ENCODE results near the gene SCN4A.
"Not testable (repeated sequence)": the region's sequence is repeated elsewhere in the genome, so short reads cannot be mapped to it uniquely, and the experiment has no call there.

The SCN4A gene

DNA sequence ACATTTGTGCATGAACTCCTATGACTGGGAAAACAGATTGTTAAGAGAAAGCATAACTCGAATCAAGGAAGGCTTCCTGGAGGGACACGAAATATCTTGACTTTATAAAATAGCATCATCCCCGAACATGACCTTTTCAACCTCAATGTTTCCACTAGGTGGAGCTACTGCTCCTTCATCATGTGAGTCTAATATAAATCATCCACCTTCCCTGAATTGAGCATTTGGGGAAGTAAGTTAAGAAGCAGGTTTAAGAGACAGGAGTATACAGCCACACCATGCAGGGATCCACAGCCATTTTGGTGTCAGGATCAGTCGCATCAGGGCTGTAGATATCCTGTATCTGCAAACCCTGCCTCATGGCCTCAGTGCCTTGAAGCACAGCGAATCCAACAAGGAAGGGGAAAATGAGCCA lies 68.9 kb downstream of the SCN4A start:
- not testable (repeated sequence) for H3K9me3 ChIP-seq (ENCODE audit: control insufficient read depth in 1 of 2, low read length in 2 of 2); H3K27me3 ChIP-seq (ENCODE audit: control insufficient read depth in 1 of 2, insufficient read depth in 2 of 2, low read length in 2 of 2)

DNA sequence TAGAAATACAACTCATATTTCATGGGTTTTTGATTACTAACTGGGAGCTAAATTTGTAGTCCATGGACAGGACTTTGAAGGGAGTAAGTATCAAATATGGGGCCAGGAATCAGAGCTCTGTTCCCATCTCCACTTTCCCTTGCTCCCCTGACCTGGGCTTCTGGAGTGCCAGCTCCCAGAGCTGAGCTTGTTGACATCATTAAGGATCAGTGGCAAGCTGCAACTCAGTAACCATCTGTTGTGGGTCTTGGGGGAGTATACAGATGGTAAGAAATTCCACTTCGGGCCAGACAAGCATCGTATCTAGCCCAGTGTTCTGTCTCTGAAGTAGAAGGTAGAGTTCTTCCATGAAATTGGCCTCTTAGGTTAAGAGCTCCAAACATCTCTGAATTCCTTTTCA lies 70.7 kb downstream of the SCN4A start:
- H3K4me3 ChIP-seq (ENCODE audit: low read depth in 1 of 2, low read length in 2 of 2); H3K9me3 ChIP-seq (ENCODE audit: control insufficient read depth in 1 of 2, low read length in 2 of 2); H3K4me1 ChIP-seq (ENCODE audit: control insufficient read depth in 1 of 2, insufficient read depth in 2 of 2, low read length in 2 of 2); H3K36me3 ChIP-seq (ENCODE audit: control insufficient read depth in 1 of 2, insufficient read depth in 2 of 2, low read length in 2 of 2); H3K27ac ChIP-seq (ENCODE audit: low read depth, low read length); H3K9ac ChIP-seq (ENCODE audit: low read depth in 1 of 2, low read length in 2 of 2); H3K27me3 ChIP-seq (ENCODE audit: control insufficient read depth in 1 of 2, insufficient read depth in 2 of 2, low read length in 2 of 2): not testable (repeated sequence)

More for the DNA sequence above, 68.9 kb downstream of the SCN4A start:
- H3K4me1 ChIP-seq (ENCODE audit: control insufficient read depth in 1 of 2, insufficient read depth in 2 of 2, low read length in 2 of 2); H3K4me3 ChIP-seq (ENCODE audit: low read depth in 1 of 2, low read length in 2 of 2); H3K9ac ChIP-seq (ENCODE audit: low read depth in 1 of 2, low read length in 2 of 2); H3K36me3 ChIP-seq (ENCODE audit: control insufficient read depth in 1 of 2, insufficient read depth in 2 of 2, low read length in 2 of 2); H3K27ac ChIP-seq (ENCODE audit: low read depth, low read length): not testable (repeated sequence)

DNA sequence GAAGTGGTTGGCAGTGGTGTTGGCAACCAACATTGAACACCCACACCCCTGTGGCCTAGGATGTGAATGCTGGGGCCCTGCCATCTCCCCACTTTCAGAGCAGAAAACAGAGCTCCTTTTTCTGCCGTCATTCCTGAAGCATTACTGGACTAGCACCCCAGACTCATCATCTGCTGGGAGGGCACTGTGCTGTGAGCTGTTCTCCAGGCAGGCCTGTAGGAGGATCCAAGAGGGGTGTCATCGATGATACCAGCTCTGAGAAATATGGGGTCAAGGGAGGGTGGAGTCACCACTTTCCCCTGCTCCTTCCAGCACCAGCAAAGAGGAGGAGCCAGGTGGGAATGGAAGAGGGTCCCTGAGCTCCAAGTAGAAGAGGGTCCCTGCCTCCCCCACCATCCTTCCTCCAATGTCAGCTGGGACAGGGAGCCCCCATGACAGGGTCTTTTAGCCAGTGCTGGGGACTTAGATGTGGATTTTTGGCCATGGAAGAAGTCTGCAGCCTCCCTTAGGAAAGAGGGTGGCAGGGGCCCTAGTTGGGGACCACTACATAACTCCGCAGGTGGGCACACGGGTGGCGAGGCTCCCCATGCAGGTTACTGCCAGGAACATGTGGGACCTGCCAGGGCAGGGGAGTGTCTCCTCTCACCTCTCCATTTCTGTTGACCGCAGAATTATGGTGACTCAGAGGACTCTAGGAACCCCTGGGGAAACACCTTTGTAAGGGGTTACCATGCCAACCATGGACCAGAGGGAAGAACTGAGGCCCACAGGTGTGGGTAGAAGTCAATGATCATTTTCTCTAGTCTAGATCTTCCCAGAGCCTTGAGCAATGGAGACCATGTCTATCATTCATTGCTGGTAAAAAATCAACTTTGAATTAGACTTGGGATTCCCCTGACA lies 73.6 kb downstream of the SCN4A start:
- H3K9ac ChIP-seq (ENCODE audit: low read depth in 1 of 2, low read length in 2 of 2); H3K4me1 ChIP-seq (ENCODE audit: control insufficient read depth in 1 of 2, insufficient read depth in 2 of 2, low read length in 2 of 2); H3K27me3 ChIP-seq (ENCODE audit: control insufficient read depth in 1 of 2, insufficient read depth in 2 of 2, low read length in 2 of 2); H3K27ac ChIP-seq (ENCODE audit: low read depth, low read length); H3K36me3 ChIP-seq (ENCODE audit: control insufficient read depth in 1 of 2, insufficient read depth in 2 of 2, low read length in 2 of 2); H3K9me3 ChIP-seq (ENCODE audit: control insufficient read depth in 1 of 2, low read length in 2 of 2); H3K4me3 ChIP-seq (ENCODE audit: low read depth in 1 of 2, low read length in 2 of 2): not testable (repeated sequence)

DNA sequence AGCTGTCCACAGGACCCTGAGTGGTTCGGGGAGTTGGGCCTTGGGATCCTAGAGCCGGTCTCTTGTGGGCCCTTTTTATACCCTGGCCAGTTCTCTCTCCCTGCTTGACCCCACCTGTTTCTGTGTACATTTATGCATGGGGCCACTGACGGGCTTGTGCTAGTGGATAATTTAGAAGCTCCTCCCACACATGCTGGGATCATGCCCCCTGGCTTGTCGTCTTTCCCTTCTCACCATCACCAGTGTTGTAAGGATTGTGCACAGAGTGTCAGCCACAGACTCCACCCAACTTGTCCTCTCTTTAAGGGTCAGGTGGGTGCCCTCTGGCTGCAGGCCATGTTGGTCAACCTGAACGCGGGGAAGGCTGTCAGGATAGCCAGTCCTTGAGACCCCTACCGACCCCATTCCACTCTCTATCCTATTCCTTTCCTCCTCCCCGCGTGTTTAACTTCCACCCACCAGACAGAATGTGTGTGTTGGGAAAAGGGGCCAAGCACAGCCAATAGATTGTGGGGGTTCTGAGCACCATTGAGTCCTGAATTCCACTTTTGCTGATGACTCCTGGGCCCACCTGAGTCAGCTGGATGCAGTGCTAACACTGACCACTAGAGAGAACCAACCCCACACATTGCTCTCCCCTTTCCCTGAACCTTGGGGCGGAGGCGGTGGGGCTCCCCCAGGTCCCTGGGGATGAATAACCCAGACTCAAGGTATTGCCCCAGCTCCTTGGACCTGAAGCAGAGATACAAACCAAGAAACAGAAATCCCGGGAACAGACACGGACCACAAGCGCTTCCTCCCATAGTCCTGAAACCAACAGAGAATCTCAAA lies 76.0 kb downstream of the SCN4A start, which contains the start of gene CSH1:
Gene CSH1, minus strand, starts transcription at position 51 of the 831 bp plus-strand sequence. CDS start 63 bp downstream, outside the sequence.
- not testable (repeated sequence) for H3K4me3 ChIP-seq (ENCODE audit: low read depth in 1 of 2, low read length in 2 of 2); H3K9me3 ChIP-seq (ENCODE audit: control insufficient read depth in 1 of 2, low read length in 2 of 2); H3K4me1 ChIP-seq (ENCODE audit: control insufficient read depth in 1 of 2, insufficient read depth in 2 of 2, low read length in 2 of 2); H3K36me3 ChIP-seq (ENCODE audit: control insufficient read depth in 1 of 2, insufficient read depth in 2 of 2, low read length in 2 of 2); H3K27ac ChIP-seq (ENCODE audit: low read depth, low read length); H3K27me3 ChIP-seq (ENCODE audit: control insufficient read depth in 1 of 2, insufficient read depth in 2 of 2, low read length in 2 of 2); H3K9ac ChIP-seq (ENCODE audit: low read depth in 1 of 2, low read length in 2 of 2)

- not testable (repeated sequence) for H3K9me3 ChIP-seq (ENCODE audit: control insufficient read depth in 1 of 2, low read length in 2 of 2); H3K9ac ChIP-seq (ENCODE audit: low read depth in 1 of 2, low read length in 2 of 2); H3K36me3 ChIP-seq (ENCODE audit: control insufficient read depth in 1 of 2, insufficient read depth in 2 of 2, low read length in 2 of 2); H3K4me1 ChIP-seq (ENCODE audit: control insufficient read depth in 1 of 2, insufficient read depth in 2 of 2, low read length in 2 of 2); H3K27me3 ChIP-seq (ENCODE audit: control insufficient read depth in 1 of 2, insufficient read depth in 2 of 2, low read length in 2 of 2); H3K4me3 ChIP-seq (ENCODE audit: low read depth in 1 of 2, low read length in 2 of 2); H3K27ac ChIP-seq (ENCODE audit: low read depth, low read length)
These were observed 77.9 kb downstream of the SCN4A start for GRCh38 chr17:63894821-63895220.

DNA sequence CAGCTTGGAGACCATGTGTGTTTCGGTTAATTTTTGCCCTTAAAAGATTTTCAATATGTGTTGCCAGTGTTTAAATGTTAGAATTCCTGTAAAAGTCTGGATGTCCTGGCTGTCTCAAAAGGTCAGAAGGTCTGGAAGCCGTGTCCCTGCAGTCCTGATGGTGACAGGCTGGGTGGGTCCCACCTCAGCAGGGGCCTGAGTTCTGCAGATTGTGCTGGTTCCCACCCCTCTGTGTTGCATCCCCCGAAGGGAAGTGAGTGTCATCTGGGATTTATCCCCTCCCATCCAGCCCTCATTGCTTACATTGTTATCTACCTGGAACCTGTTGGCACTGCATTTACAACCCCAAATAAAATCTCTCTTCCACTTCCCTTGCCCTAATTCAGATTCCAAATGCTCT lies 78.7 kb downstream of the SCN4A start:
- H3K27ac ChIP-seq (ENCODE audit: low read depth, low read length); H3K4me1 ChIP-seq (ENCODE audit: control insufficient read depth in 1 of 2, insufficient read depth in 2 of 2, low read length in 2 of 2); H3K9me3 ChIP-seq (ENCODE audit: control insufficient read depth in 1 of 2, low read length in 2 of 2); H3K9ac ChIP-seq (ENCODE audit: low read depth in 1 of 2, low read length in 2 of 2); H3K27me3 ChIP-seq (ENCODE audit: control insufficient read depth in 1 of 2, insufficient read depth in 2 of 2, low read length in 2 of 2); H3K36me3 ChIP-seq (ENCODE audit: control insufficient read depth in 1 of 2, insufficient read depth in 2 of 2, low read length in 2 of 2); H3K4me3 ChIP-seq (ENCODE audit: low read depth in 1 of 2, low read length in 2 of 2): not testable (repeated sequence)

GRCh38 chr17:63892316-63893037 lies 80.2 kb downstream of the SCN4A start:
- H3K36me3 ChIP-seq (ENCODE audit: control insufficient read depth in 1 of 2, insufficient read depth in 2 of 2, low read length in 2 of 2); H3K27ac ChIP-seq (ENCODE audit: low read depth, low read length); H3K4me1 ChIP-seq (ENCODE audit: control insufficient read depth in 1 of 2, insufficient read depth in 2 of 2, low read length in 2 of 2); H3K9me3 ChIP-seq (ENCODE audit: control insufficient read depth in 1 of 2, low read length in 2 of 2); H3K27me3 ChIP-seq (ENCODE audit: control insufficient read depth in 1 of 2, insufficient read depth in 2 of 2, low read length in 2 of 2); H3K9ac ChIP-seq (ENCODE audit: low read depth in 1 of 2, low read length in 2 of 2); H3K4me3 ChIP-seq (ENCODE audit: low read depth in 1 of 2, low read length in 2 of 2): not testable (repeated sequence)

DNA sequence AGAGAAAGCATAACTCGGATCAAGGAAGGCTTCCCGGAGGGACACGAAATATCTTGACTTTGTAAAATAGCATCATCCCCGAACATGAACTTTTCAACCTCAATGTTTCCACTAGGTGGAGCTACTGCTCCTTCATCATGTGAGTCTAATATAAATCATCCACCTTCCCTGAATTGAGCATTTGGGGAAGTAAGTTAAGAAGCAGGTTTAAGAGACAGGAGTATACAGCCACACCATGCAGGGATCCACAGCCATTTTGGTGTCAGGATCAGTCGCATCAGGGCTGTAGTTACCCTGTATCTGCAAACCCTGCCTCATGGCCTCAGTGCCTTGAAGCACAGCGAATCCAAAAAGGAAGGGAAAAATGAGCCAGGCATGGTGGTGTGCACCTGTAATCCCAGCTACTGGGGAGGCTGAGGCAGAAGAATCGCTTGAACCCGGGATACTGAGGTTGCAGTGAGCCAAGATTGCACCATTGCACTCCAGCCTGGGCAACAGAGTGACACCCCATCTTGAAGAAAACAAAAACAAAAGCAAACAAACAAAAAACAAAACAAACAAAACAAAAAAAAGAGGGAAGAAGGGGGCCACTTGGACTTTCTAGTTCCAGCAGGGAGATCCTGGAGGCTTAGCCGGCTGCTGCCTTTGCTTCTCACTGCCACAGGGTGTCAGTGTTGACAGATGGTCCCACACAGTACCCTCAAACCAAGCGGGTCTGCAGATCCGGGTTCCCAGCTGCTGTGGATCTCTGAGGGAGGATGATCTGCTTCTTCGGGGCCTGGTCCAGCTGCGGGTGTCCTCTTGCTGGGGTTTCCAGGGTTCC lies 83.5 kb downstream of the SCN4A start:
- H3K27me3 ChIP-seq (ENCODE audit: control insufficient read depth in 1 of 2, insufficient read depth in 2 of 2, low read length in 2 of 2); H3K4me1 ChIP-seq (ENCODE audit: control insufficient read depth in 1 of 2, insufficient read depth in 2 of 2, low read length in 2 of 2); H3K4me3 ChIP-seq (ENCODE audit: low read depth in 1 of 2, low read length in 2 of 2); H3K36me3 ChIP-seq (ENCODE audit: control insufficient read depth in 1 of 2, insufficient read depth in 2 of 2, low read length in 2 of 2); H3K27ac ChIP-seq (ENCODE audit: low read depth, low read length); H3K9me3 ChIP-seq (ENCODE audit: control insufficient read depth in 1 of 2, low read length in 2 of 2); H3K9ac ChIP-seq (ENCODE audit: low read depth in 1 of 2, low read length in 2 of 2): not testable (repeated sequence)
